ENCODE results near the gene PARD6G. TPM values are rescaled to one million over a fixed set of nuclear protein-coding genes. Genes with fewer than 3 reads are reported as not detected.
A peak's percentile ranks its signal among the peaks of the same experiment; 100 is the strongest.
"Not testable (repeated sequence)": the region's sequence is repeated elsewhere in the genome, so short reads cannot be mapped to it uniquely, and the experiment has no call there.

Gene PARD6G, protein sequence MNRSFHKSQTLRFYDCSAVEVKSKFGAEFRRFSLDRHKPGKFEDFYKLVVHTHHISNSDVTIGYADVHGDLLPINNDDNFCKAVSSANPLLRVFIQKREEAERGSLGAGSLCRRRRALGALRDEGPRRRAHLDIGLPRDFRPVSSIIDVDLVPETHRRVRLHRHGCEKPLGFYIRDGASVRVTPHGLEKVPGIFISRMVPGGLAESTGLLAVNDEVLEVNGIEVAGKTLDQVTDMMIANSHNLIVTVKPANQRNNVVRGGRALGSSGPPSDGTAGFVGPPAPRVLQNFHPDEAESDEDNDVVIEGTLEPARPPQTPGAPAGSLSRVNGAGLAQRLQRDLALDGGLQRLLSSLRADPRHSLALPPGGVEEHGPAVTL
- 10 to 100 TPM; 12.1 to 16.7 (median 12.5) TPM for total RNA-seq
- 1 to 10 TPM; 8.2 to 9.6 TPM for polyA plus RNA-seq
- long read RNA-seq, donor 1, partial matches to known transcripts, result 2 of 7 reads
- long read RNA-seq, donor 1, other reads (novel, unspliced or antisense), result 5 of 7 reads
- long read RNA-seq, donor 2, partial matches to known transcripts, result 0 of 9 reads
- long read RNA-seq, donor 2, other reads (novel, unspliced or antisense), result 7 of 9 reads
- long read RNA-seq, donor 3, partial matches to known transcripts, result 2 of 18 reads
- long read RNA-seq, donor 3, other reads (novel, unspliced or antisense), result 15 of 18 reads

DNA sequence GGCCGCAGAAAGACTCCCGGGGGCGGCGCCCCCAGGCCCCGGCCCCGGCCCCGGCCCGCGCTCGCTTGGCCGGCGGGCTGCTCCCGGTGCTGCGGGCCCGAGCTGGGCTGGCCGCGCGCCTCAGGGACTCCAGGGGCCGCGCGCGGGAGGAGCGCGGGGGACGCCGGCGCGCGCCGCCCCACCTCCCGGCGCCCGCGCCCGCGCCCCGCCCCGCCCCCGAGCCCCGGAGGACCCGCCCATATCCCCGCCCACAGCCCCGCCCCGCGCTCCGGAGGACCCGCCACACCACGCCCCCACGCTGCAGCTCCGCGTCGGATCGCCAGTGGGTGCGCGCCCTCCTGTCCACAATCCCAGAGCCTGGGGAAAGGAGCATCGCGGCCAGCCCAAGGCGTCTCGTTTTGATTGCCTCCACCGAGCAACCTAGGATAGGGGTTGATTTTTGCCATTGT is at the start of gene PARD6G:
TSS of gene PARD6G (minus strand) at position 122 of the 449 bp plus-strand sequence. CDS start 166 bp downstream, outside the sequence.
- peak; percentile 87 to 93 (median 89) for DNase-seq
- H3K4me3 ChIP-seq, result peak within 1 kb of the TSS; percentile 85
- 0 to 2% (median 1%) methylated on average over 5 to 60 of the region's 60 CpGs for WGBS, 3 donors

DNA sequence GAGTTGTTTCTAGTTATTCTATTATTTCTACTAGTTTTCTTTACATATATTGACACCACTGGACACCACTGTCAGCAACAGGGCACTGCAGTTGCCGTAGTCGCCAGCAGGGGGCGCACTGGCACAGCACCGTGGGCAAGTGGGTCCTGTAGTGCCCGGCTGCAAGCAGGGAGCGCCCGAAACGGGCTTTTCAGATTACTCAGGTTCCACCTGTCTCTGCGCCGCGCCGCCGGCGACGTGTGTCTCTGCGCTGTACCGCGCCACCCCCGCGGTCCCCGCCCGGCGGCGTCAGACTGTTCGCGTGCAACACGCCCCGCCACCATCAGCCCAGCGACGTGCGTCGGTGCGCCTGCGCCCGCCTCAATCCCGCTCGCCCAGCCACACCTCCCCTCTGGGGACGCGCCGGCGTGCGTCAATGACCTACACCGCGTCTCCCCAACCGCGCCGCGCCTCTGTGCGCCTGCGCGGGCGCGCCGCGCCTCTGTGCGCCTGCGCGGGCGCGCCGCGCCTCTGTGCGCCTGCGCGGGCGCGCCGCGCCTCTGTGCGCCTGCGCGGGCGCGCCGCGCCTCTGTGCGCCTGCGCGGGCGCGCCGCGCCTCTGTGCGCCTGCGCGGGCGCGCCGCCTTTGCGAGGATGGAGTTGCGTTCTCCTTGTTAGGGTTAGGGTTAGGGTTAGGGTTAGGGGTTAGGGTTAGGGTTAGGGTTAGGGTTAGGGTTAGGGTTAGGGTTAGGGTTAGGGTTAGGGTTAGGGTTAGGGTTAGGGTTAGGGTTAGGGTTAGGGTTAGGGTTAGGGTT is 15.1 kb upstream of the PARD6G start:
- intact Hi-C loops (cut with DNase I); H3K4me1 ChIP-seq (ENCODE audit: insufficient read depth); H3K36me3 ChIP-seq; H3K27ac ChIP-seq; H3K27me3 ChIP-seq; H3K9me3 ChIP-seq; H3K4me3 ChIP-seq: not testable (repeated sequence)
- 68 to 80% (median 75%) methylated on average over 87 to 91 of the region's 91 CpGs for WGBS, 3 donors
- TF ChIP-seq, protein P1, sequence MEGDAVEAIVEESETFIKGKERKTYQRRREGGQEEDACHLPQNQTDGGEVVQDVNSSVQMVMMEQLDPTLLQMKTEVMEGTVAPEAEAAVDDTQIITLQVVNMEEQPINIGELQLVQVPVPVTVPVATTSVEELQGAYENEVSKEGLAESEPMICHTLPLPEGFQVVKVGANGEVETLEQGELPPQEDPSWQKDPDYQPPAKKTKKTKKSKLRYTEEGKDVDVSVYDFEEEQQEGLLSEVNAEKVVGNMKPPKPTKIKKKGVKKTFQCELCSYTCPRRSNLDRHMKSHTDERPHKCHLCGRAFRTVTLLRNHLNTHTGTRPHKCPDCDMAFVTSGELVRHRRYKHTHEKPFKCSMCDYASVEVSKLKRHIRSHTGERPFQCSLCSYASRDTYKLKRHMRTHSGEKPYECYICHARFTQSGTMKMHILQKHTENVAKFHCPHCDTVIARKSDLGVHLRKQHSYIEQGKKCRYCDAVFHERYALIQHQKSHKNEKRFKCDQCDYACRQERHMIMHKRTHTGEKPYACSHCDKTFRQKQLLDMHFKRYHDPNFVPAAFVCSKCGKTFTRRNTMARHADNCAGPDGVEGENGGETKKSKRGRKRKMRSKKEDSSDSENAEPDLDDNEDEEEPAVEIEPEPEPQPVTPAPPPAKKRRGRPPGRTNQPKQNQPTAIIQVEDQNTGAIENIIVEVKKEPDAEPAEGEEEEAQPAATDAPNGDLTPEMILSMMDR (IDR thresholded peaks at IDR 0.05), result peak in 2 of 3 donors; percentile 20 to 41
- peak in 4 of 5 donors; percentile 39 to 66 (median 46) for DNase-seq

More for the DNA sequence above, at the start of gene PARD6G:
- peak within 1 kb of the TSS; percentile 21 to 62 for H3K27ac ChIP-seq
- no peaks in the 10 kb centered on the region for H3K36me3 ChIP-seq
- peaks cover 2% of the 10 kb centered on the region for H3K4me1 ChIP-seq (ENCODE audit: insufficient read depth)
- H3K27me3 ChIP-seq, result no peaks in the 10 kb centered on the region
- TF ChIP-seq, protein P1 (IDR thresholded peaks at IDR 0.05), result peak in 1 of 3 donors; percentile 14
- TF ChIP-seq POLR2A (IDR thresholded peaks at IDR 0.05) (no peak), EP300 (IDR thresholded peaks at IDR 0.05) (no peak)
- no peaks in the 10 kb centered on the region for H3K9me3 ChIP-seq
- intact Hi-C loops (cut with DNase I), result no loop called here

- no peaks in the 10 kb centered on the region for H3K4me1 ChIP-seq (ENCODE audit: insufficient read depth)
- WGBS, 3 donors, result 86 to 93% (median 93%) methylated on average over 4 of the region's 4 CpGs
- H3K27ac ChIP-seq, result no peak overlapping the region
- no peaks in the 10 kb centered on the region for H3K27me3 ChIP-seq
- intact Hi-C loops (cut with DNase I), result no loop called here
- peak in 1 of 5 donors; percentile 15 for DNase-seq
- H3K4me3 ChIP-seq, result no peak overlapping the region
- TF ChIP-seq POLR2A (IDR thresholded peaks at IDR 0.05) (no peak), EP300 (IDR thresholded peaks at IDR 0.05) (no peak)
- TF ChIP-seq, protein P1 (IDR thresholded peaks at IDR 0.05), result no peak
- H3K9me3 ChIP-seq, result no peaks in the 10 kb centered on the region
- H3K36me3 ChIP-seq, result no peaks in the 10 kb centered on the region
These were observed 12.3 kb upstream of the PARD6G start for GRCh38 chr18:80259610-80260009.

DNA sequence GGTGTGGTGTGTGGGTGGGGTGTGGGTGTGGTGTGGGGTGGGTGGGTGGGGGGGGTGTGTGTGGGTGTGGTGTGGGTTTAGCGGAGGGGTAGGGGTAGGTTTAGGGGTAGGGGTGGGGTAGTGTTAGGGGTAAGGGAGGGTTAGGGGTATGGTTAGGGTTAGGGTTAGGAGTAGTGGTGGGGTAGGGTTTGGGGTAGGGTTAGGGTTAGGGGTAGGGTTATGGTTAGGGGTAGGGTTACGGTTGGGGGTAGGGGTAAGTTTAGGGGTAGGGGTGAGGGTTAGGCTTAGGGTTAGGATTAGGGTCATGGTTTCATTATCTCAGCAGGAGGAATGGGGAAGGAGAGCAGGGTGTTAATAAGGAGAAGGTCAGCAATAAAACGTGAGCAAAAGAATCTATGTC is 11.3 kb upstream of the PARD6G start:
- 66 to 77% (median 77%) methylated on average over 2 to 3 of the region's 3 CpGs for WGBS, 3 donors
- Histone ChIP-seq H3K36me3 (no peaks in the 10 kb centered on the region), H3K9me3 (no peaks in the 10 kb centered on the region), H3K4me1 (ENCODE audit: insufficient read depth) (no peaks in the 10 kb centered on the region), H3K27ac (no peak overlapping the region), H3K4me3 (no peak overlapping the region), H3K27me3 (no peaks in the 10 kb centered on the region)
- intact Hi-C loops (cut with DNase I), result no loop called here
- TF ChIP-seq EP300 (IDR thresholded peaks at IDR 0.05) (no peak), POLR2A (IDR thresholded peaks at IDR 0.05) (no peak)
- TF ChIP-seq, protein P1 (IDR thresholded peaks at IDR 0.05), result no peak
- DNase-seq, result no peak
